Spleen (tissue), 11 donors: ENCODE data around the gene PCED1B. TPM values are rescaled to one million over a fixed set of nuclear protein-coding genes. Genes with fewer than 3 reads are reported as not detected.

Experiments used
- DNase-seq: peaks from one replicate; pipeline ENCODE4 v3.0.0-alpha.2; 2020
- H3K27ac ChIP-seq, 8 donors: fragments of 200-600 bp; sonication (generic) in 7 of 8; 1 replicate in 4 of 8; 2 replicates in 4 of 8; pipeline versions ENCODE4 v1.5.0 to v1.8.0; 2016 to 2021; ENCODE audit warnings: inconsistent platforms in 4 of 8, mild to moderate bottlenecking in 4 of 8, moderate library complexity in 1 of 8
- H3K27me3 ChIP-seq, 7 donors: fragments of 200-600 bp; sonication (generic) in 6 of 7; replicated peaks in 1 of 7; 1 replicate in 4 of 7; 2 replicates in 3 of 7; pipeline versions ENCODE4 v1.5.0 to v1.8.0; 2016 to 2021; ENCODE audit warnings: inconsistent platforms in 3 of 7, mild to moderate bottlenecking in 1 of 7
- H3K36me3 ChIP-seq, 6 donors: fragments of 200-600 bp; sonication (generic) in 5 of 6; 1 replicate in 4 of 6; 2 replicates in 2 of 6; pipeline versions ENCODE4 v1.5.0 to v1.8.0; 2016 to 2021; ENCODE audit warnings: inconsistent platforms in 2 of 6
- H3K4me1 ChIP-seq, 6 donors: fragments of 200-600 bp; sonication (generic) in 5 of 6; 1 replicate in 3 of 6; 2 replicates in 3 of 6; pipeline versions ENCODE4 v1.5.0 to v1.8.0; 2016 to 2021; ENCODE audit warnings: inconsistent platforms in 3 of 6
- H3K4me3 ChIP-seq, 8 donors: fragments of 200-600 bp; sonication (generic) in 7 of 8; 1 replicate in 4 of 8; 2 replicates in 4 of 8; pipeline versions ENCODE4 v1.5.0 to v1.8.0; 2016 to 2021; ENCODE audit warnings: inconsistent platforms in 4 of 8, mild to moderate bottlenecking in 4 of 8, moderate library complexity in 2 of 8
- H3K9me3 ChIP-seq, 8 donors: fragments of 200-600 bp; sonication (generic) in 7 of 8; 1 replicate in 4 of 8; 2 replicates in 4 of 8; pipeline versions ENCODE4 v1.5.0 to v1.8.0; 2016 to 2021; ENCODE audit warnings: inconsistent platforms in 4 of 8
- POLR2A ChIP-seq, 3 donors: fragments of 450-650 bp; IDR thresholded peaks; one replicate each; pipeline ENCODE4 v1.5.1; 2017; ENCODE audit warnings: antibody characterized with exemption in 3 of 3, mild to moderate bottlenecking in 1 of 3
- POLR2AphosphoS5 ChIP-seq, 3 donors: sonication (generic); formaldehyde crosslinking; IDR thresholded peaks; one replicate each; pipeline ENCODE4 v1.5.1; 2017; ENCODE audit warnings: antibody characterized with exemption in 3 of 3
- WGBS, 5 donors: extraction: QIAGEN DNeasy Blood & Tissue Kit in 3 of 5; methylation state at CpG; one replicate each; pipeline versions ENCODE4 v1.1.5 to v1.1.7; 2013 to 2018; 5-methylcytosine and 5-hydroxymethylcytosine counted together
- intact Hi-C: fragments of 100-400 bp; cut with DNase I; formaldehyde crosslinking; loops from one replicate; pipeline ENCODE4 v1.15.0; 2023; ENCODE audit warnings: low total_unique reads
- polyA plus RNA-seq, 3 donors: library from polyadenylated mRNA; stranded (reverse); fragments of 200-250 nt; gene quantifications; one replicate each; pipeline ENCODE4 v1.2.1, GENCODE V29; 2013
- total RNA-seq, 7 donors: library from RNA; depleted of rRNA in 3 of 7; stranded (reverse); fragments of >200 nt in 3 of 7; fragmentation: NEBNext Ultra II Directional in 4 of 7; extraction: Animal tissue kit (Norgen Biotek cat#: 25700) in 4 of 7; gene quantifications; one replicate each; pipeline versions ENCODE4 v1.1.0 to v1.2.1, GENCODE V29; 2016 to 2021
- TF ChIP-seq, protein P1 (sequence below), 11 experiments: fragments of 200-600 bp in 7 of 11; fragments of 450-650 bp in 4 of 11; sonication (generic) in 4 of 11; IDR thresholded peaks in 8 of 11; conservative IDR thresholded peaks in 3 of 11; 1 replicate in 7 of 11; 2 replicates in 4 of 11; pipeline versions ENCODE4 v1.4.0 to v1.8.0; 2016 to 2021; ENCODE audit warnings: antibody characterized with exemption in 11 of 11, inconsistent platforms in 4 of 11, mild to moderate bottlenecking in 1 of 11
- donor health status: healthy with polysubstance abuse.
- donor health status: DM: no; HTN: no; CAD: no; lungs with moderate emphysema.
- donor health status: DM: no; HTN: no; CAD: no.
- donor health status: Bipolar disorder and iron deficiency.
- donor health status: healthy.
- donor health status: DM: no; HTN: no; CAD: no.
- donor health status: DM: yes; HTN: yes; CAD: no.

The PCED1B gene
- total and polyA plus RNA-seq, 10 donors = 15.3 to 34.5 (median 24.4) TPM

DNA sequence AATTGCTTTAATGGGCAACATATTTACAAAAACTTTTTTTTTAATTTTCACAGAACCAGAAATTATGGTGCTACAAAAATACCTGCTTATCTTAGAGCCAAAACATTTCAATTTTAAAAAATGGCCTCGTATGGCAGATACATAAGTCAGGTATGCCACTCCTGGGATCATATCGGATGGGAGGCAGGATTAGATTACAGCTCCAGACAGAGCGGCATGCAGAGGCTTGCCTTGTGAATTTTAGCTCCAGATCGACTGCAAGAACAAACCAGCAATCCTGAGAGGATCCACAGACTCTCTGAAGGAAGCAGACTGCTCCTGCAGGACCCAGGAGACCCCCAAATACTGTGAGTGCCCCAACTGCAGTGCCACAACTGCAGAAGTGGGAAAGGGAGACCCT is 169.7 kb downstream of the PCED1B start:
- Histone ChIP-seq H3K4me3 (peak overlapping the region in 7 of 8 donors; percentile 22 to 61 (median 31)), H3K4me1 (no peaks in the 10 kb centered on the region), H3K27me3 (no peaks in the 10 kb centered on the region), H3K9me3 (peaks cover 0 to 18% (median 10%) of the 10 kb centered on the region in 8 donors), H3K36me3 (peaks cover 0 to 9% (median 0%) of the 10 kb centered on the region in 6 donors), H3K27ac (peak overlapping the region; percentile 29 to 81 (median 68))
- TF ChIP-seq POLR2A (IDR thresholded peaks at IDR 0.05) (no peak), POLR2AphosphoS5 (IDR thresholded peaks at IDR 0.05) (no peak)
- TF ChIP-seq, protein P1, sequence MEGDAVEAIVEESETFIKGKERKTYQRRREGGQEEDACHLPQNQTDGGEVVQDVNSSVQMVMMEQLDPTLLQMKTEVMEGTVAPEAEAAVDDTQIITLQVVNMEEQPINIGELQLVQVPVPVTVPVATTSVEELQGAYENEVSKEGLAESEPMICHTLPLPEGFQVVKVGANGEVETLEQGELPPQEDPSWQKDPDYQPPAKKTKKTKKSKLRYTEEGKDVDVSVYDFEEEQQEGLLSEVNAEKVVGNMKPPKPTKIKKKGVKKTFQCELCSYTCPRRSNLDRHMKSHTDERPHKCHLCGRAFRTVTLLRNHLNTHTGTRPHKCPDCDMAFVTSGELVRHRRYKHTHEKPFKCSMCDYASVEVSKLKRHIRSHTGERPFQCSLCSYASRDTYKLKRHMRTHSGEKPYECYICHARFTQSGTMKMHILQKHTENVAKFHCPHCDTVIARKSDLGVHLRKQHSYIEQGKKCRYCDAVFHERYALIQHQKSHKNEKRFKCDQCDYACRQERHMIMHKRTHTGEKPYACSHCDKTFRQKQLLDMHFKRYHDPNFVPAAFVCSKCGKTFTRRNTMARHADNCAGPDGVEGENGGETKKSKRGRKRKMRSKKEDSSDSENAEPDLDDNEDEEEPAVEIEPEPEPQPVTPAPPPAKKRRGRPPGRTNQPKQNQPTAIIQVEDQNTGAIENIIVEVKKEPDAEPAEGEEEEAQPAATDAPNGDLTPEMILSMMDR (IDR thresholded peaks at IDR 0.05 in 8 of 11, conservative IDR thresholded peaks at IDR 0.05 in 3 of 11) = no peak
- no peak for DNase-seq
- WGBS, 5 donors = 66 to 80% (median 74%) methylated on average over 4 of the region's 4 CpGs
- intact Hi-C loops = no loop called here

DNA sequence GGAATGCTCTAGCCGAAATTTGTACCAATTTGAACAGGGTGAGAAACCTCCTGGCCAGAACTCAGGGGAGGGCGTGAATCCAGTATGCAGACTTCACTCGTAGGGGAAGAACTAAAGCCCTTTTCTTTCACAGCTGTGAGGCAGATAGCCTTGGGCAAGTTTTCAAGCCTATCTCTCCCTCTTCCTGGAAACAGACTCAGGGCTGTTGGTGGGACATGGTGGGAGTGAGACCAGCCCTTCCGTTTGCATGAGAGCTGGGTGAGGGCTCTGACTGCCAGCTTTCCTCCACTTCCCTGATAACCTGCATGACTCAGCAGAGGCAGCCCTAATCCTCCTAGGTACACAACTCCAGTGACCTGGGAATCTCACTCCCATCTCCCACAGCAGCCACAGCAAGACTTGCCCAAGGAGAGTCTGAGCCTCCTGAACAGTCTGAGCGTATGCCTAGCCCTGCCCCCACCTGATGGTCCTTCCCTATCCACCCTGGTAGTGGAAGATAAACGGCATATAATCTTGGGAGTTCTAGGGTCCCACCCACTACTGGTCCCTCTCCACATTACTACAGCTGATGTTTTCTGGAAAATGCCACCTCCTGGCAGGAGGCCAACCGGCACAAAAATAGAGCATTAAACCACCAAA is 170.4 kb downstream of the PCED1B start:
- intact Hi-C loops = no loop called here
- Histone ChIP-seq H3K27ac (peak overlapping the region; percentile 29 to 81 (median 68)), H3K4me3 (peak overlapping the region in 7 of 8 donors; percentile 22 to 61 (median 31)), H3K4me1 (no peaks in the 10 kb centered on the region), H3K27me3 (no peaks in the 10 kb centered on the region), H3K9me3 (peaks cover 0 to 20% (median 10%) of the 10 kb centered on the region in 8 donors), H3K36me3 (peaks cover 0 to 9% (median 0%) of the 10 kb centered on the region in 6 donors)
- WGBS, 5 donors = 72 to 90% (median 79%) methylated on average over 7 of the region's 7 CpGs
- TF ChIP-seq POLR2AphosphoS5 (IDR thresholded peaks at IDR 0.05) (peak in 2 of 3 donors; percentile 62 to 76), POLR2A (IDR thresholded peaks at IDR 0.05) (peak in 2 of 3 donors; percentile 30 to 65)
- TF ChIP-seq, protein P1 (IDR thresholded peaks at IDR 0.05 in 8 of 11, conservative IDR thresholded peaks at IDR 0.05 in 3 of 11) = no peak
- no peak for DNase-seq

DNA sequence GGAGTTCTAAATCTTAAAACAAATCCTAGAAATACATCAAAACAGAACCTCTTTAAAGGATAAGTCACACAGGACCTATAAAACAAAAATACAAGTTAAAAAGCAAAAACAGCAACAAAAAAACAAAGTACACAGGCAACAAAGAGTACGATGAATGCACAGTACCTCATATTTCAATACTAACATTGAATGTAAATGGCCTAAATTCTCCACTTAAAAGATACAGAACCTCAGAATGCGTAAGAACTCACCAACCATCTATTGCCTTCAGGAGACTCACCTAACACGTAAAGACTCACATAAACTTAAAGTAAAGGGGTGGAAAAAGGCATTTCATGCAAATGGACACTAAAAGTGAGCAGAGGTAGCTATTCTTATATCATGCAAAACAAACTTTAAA is 172.5 kb downstream of the PCED1B start:
- no peak overlapping the region for H3K4me3 ChIP-seq
- no peak for DNase-seq
- peaks cover 0 to 40% (median 27%) of the 10 kb centered on the region in 8 donors for H3K9me3 ChIP-seq
- H3K4me1 ChIP-seq = no peaks in the 10 kb centered on the region
- H3K27me3 ChIP-seq = no peaks in the 10 kb centered on the region
- 78 to 97% (median 93%) methylated on average over 3 of the region's 3 CpGs for WGBS, 5 donors
- no peak overlapping the region for H3K27ac ChIP-seq
- H3K36me3 ChIP-seq = peaks cover 0 to 9% (median 0%) of the 10 kb centered on the region in 6 donors
- TF ChIP-seq POLR2AphosphoS5 (IDR thresholded peaks at IDR 0.05) = no peak
- TF ChIP-seq POLR2A (IDR thresholded peaks at IDR 0.05) = no peak
- TF ChIP-seq, protein P1 (IDR thresholded peaks at IDR 0.05 in 8 of 11, conservative IDR thresholded peaks at IDR 0.05 in 3 of 11) = no peak
- intact Hi-C loops = no loop called here

DNA sequence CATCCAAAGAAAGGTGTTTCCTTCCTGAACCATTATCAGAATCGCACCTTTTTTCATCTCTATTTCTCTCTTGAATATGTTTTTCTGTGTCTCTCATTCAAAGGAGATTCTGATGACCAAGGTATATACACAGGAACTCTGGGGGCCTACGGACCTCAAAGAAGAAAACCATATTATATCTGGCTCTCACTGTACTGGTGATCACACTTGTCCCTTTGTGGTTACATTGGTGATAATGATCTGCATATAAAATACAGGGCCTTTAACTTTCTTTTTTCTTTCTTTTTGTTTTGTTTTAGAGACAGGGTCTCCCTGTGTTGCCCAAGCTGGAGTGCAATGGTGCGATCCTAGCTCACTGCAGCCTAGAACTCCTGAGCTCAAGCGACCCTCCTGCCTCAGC is 185.5 kb downstream of the PCED1B start:
- WGBS, 5 donors = 72 to 77% (median 74%) methylated on average over 4 of the region's 4 CpGs
- TF ChIP-seq POLR2A (IDR thresholded peaks at IDR 0.05) (no peak), POLR2AphosphoS5 (IDR thresholded peaks at IDR 0.05) (no peak)
- TF ChIP-seq, protein P1 (IDR thresholded peaks at IDR 0.05 in 8 of 11, conservative IDR thresholded peaks at IDR 0.05 in 3 of 11) = no peak
- no peak for DNase-seq
- intact Hi-C loops = no loop called here
- H3K27ac ChIP-seq = no peak overlapping the region
- H3K4me3 ChIP-seq = no peak overlapping the region
- H3K9me3 ChIP-seq = peaks cover 0 to 6% (median 0%) of the 10 kb centered on the region in 8 donors
- no peaks in the 10 kb centered on the region for H3K27me3 ChIP-seq
- no peaks in the 10 kb centered on the region for H3K36me3 ChIP-seq
- H3K4me1 ChIP-seq = peaks cover 3 to 24% (median 19%) of the 10 kb centered on the region in 6 donors
